HG03025 (cell line): Measurements from ENCODE around the gene SLC44A4.
A peak's percentile ranks its signal among the peaks of the same experiment; 100 is the strongest.
"Not testable (repeated sequence)": the region's sequence is repeated elsewhere in the genome, so short reads cannot be mapped to it uniquely, and the experiment has no call there.

Source experiments
- ATAC-seq: cut with Tn5 transposase; IDR thresholded peaks from one replicate; pipeline ENCODE4 v1.9.1; 2021; ENCODE audit warnings: mild to moderate bottlenecking, moderate library complexity; ENCODE audit not compliant: unreplicated experiment, low FRiP score

Gene SLC44A4

DNA sequence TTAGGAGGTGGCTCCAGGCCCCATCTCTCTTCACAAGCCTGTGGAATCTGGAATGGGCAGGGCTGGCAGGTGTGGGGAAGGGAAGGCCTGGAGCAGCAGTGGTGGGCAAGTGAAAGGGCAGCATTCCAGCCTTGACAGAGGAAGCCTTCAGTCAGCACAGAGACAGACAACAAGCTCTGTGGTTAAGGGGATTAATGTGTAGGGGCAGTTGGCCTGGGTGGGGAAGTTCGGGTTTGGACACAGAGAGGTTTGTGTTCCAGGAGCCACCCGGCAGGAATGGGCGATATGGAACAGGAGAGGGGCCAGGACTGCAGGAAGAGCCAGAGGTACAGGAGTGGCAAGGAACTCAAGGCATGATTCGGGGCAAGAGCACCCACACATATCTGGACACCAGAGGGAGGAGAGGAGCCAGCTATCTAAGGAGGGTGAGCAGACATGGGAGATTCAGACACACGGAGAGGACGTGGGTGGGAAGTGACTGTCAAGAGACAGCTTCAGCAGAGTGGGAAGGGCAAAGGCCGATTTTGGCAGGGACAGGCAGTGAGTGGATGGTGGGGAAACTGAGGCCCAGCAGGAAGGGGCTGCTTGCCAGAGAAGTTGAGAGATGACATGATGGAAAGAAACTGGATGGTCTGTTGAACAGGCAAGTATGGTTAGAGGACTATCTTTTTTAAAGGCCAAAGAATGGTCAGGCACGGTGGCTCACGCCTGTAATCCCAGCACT is 2.5 kb upstream of the SLC44A4 start:
- no peak for ATAC-seq

DNA sequence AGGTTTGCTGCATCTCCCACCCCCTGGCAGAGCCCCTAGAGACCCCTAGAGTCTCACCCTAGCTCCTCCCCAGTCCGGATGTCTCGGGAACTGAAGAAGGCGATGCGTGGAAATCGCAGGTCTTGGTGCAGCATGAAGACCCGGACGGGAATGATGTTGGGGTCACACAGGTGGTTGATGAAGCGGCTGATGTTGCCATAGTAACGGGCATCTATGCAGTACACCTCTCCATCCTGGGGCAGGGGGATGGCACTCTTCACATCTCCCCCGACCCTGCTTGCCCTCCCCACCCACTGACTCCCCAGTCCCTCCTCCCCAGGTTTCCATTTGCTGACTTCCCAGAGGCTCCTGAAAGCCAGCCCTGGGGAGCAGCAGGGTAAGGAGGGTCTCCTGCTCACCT is 1.8 kb upstream of the SLC44A4 start:
- no peak for ATAC-seq

DNA sequence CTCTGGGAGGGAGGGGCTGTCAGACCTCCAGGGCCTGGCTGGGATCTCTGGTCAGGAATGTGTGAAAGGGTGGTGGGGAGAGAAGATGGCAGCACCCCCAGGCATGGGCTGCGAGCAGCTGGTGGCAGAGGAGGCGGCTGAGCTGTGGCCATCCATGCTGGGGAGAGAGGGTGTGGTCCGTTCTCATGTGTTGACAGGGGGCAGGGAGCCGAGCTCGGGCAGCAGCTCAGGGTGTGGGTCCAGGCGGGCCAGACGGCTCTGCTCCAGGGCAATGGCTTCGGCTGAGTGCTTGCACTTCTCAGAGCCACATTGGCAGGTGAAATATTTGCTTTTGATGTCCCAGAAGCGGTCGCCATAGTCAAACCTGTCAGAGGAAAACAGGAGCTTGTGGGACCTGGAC is 1.1 kb upstream of the SLC44A4 start:
- no peak for ATAC-seq

DNA sequence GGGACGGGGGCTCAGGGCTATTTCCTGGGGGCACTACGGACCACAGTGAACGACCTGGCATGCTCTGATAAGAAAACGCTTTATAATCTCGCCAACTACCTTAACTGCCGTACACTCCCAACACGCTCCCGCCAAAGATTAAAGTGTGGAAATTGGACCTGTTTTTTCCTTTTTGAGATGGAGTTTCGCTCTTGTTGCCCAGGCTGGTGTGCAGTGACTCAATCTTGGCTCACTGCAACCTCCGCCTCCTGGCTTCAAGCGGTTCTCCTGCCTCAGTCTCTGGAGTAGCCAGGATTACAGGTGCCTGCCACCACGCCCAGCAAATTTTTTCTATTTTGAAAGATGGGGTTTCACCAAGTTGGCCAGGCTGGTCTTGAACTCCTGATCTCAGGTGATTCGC is 346 bp upstream of the SLC44A4 start:
- no peak for ATAC-seq

DNA sequence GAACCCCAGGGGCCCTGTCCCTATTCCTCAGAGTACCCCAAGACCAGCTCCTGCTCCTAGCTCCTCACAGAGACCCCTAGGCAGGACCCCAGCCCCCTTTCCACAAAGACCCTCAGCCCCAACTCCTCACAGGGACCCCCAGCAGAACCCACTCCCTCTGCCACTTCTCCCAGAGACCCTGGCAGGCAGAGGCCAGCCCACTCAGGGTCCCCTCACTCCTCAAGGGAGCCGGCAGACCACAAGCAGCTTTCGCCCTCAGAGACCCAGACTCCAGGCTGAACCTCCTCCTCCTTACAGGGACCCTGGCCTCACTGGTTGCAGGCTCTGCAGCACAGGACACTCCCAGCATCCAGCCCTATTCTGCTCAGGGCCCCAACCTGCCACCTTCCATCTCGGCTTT is 575 bp downstream of the SLC44A4 start:
- ATAC-seq = no peak

DNA sequence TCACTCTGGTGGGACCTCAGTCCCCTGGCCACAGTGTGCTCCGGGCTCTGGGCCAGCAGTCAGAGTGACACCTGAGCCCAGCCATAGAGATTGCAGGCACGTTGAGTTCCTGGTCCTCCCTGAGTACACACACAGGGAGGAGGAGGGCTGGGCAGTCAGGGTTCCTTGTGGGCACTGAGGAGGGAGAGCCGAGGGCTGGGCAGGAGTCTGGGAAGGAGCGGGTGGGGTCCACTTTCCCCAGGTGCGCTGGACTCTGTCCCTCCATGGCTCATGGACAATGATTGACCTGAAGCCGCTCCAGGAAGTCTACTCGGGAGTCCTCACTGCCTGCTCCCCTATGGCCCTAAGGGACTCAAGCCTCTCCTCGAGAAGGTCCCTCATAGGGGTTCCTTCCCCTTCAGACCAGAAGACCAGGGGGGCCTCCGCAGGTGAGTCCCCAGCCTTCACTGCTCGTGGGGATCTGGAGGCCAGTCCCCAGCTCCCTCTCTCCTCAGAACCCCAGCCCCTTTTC is 1.1 kb downstream of the SLC44A4 start:
- no peak for ATAC-seq

DNA sequence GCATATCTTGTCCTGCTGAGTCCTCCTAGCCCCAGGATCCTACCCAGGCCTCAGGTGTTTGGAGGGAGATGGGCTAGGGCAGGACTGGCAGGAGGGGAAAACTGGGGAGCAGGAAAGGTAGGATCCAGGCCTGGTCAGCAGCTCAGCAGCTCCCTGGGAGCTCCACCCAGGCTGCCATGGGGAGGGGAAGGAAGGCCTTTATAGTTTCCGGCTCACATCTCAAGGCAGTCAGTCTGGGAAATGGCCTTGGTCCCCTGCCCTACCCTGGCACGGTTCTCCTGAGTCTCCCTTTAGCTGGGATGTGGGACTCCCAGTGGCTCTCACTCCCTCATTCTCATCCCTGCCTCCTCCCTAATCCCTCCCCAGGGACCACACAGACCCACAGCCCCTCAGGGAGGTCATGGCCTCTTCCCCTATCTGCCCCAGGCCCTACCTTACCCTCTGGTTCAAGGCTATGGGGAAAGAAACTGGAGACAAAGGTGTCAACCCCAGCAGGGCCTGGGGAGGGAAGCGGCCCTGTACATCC is 1.6 kb downstream of the SLC44A4 start:
- no peak for ATAC-seq

DNA sequence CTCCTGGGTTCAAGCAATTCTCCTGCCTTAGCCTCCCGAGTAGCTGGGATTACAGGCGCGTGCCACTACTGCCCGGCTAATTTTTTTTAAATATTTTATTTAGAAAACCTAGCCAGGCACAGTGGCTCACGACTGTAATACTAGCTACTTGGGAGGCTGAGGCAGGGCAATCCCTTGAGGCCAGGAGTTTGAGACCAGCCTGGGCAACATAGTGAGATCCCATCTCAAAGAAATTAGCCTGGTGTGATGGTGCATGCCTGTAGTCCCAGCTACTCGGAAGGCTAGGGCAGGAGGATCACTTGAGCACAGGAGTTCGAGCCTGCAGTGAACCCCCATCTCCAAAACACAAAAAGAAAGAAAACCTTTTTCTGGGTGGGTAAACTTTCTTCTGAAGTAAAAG is 2.4 kb downstream of the SLC44A4 start:
- no peak for ATAC-seq

DNA sequence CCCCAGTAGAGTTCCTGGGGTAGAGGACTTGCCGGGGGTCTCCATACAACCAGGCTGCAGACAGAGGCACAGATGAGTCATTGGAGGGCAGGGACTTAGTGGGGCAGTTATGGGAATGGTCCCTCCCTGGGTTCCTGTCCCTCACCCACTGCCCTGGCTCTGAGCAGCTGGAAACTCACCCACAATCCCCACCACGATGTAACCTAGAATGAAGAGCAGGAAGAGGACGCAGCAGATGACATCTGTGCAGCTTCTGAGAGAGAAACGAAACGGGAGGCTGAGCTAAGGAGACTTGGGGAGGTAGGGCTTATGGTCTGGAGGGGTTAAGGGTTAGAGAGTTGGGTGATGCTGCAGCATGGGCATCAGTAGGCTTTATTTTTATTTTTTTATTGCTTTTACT is 2.9 kb downstream of the SLC44A4 start:
- no peak for ATAC-seq

DNA sequence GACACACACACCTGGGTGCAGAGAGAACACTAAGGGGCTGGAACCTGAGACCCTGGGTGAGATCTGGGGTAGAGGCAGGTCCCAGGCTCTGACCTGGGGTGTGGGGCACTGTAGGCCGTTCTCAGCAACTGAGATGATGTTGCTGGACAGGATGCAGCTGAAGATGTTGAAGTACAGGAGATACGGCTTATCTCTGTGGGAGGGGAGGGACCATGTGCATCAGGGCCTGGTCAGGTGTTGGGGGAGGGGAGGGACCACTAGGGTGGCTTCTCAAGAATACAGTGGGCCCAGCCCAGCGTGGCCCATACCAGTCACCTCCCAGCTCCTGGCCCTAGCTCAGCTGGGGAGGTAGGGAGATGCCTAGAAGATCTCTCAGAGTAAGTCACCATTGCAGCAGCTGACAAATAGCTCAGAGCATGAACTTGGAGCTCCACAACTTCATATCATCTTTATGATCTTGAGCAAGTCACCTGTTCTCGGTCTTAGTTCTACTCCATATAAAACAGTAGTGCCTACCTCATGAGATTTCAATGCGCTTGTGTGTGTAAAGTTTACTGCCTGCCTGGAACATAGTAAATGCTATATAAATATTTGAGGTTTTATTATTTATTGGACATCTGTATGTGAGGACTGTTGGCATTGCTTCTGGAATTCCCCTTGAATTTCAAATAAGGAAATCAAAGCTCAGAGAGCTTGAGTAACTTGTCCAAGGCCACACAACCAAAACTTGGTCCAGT is 3.8 kb downstream of the SLC44A4 start:
- ATAC-seq = no peak

DNA sequence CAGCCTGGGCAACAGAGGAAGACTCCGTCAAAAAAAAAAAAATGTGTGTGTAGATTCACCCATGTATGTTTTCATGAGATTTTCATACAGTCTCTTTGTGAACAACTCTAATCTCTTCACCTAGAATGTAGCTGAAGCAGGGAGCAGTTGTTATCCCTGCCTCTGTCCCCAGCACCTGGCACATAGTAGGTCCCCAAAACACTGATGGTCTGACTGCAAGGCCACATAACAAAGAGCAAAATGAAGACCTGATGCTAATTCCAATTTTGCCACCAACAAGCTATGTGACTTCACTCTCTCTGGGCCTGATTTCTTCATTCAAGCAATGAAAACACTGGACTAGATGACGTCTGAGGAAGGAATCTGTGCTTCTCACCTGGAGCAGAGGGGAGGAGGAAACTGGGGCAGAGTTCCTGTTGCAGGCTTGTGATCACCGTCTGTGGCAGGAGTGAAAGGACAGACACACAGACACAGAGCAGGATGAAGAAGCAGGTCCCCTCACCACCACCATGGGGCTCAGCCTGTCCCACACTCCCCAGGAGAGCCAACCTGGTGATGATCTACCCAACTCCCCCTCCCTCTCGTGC is 4.6 kb downstream of the SLC44A4 start:
- no peak for ATAC-seq

DNA sequence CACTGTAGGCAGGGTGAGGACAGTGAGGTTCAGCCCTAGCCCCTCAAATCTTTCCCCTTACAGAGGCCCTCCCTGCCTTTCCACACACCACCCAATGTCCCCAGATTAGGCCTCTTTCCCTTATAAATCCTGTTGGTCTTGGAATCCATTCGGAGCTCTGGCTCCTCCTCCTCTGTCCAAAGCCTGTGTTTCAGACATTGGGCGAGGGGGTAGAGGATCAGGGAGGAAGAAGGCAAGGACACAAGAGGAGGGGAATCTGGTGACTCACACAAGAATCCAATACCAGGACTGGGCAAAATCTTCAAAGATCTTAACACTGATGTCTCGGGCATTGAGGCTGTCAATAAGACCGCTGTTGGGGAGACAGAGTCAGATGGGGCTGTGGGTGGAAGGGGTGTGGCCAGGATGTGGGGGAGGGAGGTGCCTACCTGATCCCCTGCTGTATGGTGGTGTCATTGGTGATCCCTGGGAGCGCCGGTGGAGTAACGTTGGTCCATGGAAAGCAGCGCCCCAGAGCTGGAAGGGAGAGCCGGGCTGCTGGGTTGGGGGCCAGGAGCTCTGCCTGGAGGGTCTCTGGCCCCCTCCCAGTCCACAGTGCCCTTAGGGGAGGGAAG is 7.6 kb downstream of the SLC44A4 start:
- ATAC-seq = no peak

DNA sequence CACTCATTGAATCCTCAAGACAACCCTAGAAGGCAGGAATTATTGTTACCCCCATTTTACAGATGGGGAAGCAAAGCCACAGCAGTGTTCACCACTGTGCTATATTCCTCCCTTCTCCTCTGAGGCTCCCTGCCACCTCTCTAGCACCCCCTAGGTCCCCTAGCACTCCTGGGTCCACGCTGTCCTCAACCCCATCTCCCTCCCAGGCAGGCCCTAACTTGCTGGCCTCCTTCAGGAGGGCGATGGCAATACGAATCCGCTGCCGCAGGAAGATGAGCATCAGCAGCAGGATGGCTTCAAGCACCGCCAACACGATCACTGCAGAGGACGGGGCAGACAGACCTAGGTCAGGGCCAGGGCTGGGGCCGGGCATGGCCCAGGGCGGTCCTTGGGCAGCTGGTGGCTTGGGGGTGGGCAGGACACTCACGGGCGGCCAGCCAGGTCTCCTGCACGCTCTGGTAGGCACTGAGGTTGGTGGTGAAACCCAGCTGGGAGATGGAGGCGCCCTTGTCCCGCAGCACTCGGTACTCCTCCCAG is 8.3 kb downstream of the SLC44A4 start:
- ATAC-seq = no peak

DNA sequence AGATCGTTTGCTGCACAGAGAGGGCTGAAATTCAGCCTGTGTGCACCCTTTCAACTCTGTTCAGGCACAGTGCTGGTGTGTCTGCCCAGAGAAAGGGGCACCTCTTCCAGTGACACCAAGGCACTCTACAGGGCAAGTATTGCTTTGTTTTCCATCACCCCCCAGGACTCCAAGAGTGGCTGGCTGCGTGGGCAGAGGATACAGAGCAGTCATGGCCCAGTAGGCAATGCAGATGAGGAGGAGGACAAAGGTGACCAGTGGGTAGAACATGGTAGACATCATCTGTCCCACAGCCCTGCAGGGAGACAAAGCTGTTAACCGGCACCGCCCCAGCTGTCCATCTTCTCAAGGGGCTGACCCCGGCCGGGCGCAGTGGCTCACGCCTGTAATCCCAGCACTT is 9.5 kb downstream of the SLC44A4 start:
- no peak for ATAC-seq

DNA sequence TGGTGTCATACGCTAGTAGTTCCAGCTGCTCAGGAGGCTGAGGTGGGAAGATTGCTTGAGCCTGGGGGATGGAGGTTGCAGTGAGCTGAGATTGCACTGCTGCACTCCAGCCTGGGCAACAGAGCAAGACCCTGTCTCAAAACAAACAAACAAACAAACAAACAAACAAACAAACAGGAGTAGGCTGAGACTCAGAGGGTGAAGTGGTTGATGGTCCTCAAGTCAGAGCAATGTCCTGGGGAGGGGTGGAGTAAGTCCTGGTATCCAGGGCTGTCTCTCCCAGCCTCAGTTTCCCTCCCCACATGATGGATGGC is 10.2 kb downstream of the SLC44A4 start:
- not testable (repeated sequence) for ATAC-seq

DNA sequence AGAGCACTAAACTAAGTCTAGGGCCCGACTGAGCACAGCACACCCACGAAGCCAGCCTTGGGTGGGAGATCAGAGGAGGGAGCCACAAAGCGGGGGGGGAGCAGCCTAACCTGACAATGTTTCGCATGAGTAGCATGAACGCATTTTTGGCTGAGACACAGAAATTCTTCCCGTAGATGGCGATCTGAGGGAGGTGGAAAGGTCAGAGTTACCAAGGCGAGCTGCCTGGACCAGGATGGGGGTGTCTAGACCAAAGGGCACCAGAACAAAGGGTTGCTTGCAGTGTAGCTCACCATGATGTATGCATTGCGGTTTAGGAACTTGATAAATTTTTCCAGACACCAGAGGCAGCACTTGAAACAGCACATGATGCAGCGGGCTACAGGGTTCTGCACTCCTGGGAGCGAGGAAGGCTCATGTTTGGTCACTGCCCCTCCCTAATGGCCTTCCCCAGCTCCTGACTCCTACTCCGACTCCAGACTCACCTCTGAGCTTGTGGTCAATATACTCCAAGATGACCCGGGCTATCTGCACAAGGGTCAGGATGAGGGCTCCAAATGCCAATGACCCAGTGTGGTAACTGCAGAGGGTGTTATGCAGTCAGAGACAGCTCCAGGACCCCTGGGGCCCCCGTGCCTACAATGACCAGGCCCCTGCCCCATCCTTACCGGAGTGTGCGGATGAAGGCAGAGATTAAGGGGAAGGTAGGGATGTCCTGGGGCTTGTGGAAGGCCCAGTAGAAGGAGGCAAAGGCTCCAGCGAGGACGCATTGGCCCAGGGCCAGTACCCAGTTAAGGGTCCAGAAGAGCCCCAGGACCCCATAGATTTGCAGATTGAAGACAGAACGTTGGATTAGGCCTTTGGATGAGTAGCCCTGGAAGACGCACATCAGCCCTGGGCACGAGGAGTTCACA is 13.3 kb downstream of the SLC44A4 start:
- no peak for ATAC-seq

DNA sequence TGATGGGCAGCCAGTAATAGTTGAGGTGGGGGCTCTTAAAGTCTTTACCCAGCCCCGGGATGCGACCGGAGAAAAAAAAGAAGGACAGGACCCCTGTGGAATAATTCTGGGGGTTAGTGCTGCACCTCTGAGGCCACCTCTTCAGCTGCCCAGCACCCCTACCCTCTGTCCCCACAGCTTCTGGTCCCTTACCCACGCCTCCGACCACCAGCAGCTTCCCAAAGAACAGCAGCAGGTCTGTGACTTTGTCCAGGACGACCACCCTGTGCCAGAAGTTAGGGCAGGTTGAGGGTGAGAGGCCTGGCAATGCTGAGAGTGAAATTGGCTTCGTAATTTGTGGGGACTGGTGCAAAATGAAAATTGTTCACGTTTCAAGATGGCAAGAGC is 14.0 kb downstream of the SLC44A4 start:
- ATAC-seq = no peak

DNA sequence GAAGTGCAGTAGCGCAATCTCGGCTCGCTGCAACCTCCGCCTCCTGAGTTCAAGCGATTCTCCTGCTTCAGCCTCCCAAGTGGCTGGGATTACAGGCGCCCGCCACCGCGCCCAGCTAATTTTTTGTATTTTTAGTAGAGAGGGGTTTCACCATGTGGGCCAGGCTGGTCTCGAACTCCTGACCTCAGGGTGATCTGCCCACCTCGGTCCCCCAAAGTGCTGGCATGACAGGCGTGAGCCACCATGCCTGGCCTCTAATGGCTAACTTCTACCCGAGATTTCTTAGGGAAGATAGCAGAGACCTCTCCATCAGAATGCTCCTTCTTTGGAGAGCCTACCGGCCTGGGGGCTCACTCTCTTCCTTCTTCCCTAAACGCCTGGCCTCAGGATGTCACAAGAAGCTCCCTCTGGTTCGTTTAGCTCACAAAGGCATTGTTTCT is 14.7 kb downstream of the SLC44A4 start:
- not testable (repeated sequence) for ATAC-seq

DNA sequence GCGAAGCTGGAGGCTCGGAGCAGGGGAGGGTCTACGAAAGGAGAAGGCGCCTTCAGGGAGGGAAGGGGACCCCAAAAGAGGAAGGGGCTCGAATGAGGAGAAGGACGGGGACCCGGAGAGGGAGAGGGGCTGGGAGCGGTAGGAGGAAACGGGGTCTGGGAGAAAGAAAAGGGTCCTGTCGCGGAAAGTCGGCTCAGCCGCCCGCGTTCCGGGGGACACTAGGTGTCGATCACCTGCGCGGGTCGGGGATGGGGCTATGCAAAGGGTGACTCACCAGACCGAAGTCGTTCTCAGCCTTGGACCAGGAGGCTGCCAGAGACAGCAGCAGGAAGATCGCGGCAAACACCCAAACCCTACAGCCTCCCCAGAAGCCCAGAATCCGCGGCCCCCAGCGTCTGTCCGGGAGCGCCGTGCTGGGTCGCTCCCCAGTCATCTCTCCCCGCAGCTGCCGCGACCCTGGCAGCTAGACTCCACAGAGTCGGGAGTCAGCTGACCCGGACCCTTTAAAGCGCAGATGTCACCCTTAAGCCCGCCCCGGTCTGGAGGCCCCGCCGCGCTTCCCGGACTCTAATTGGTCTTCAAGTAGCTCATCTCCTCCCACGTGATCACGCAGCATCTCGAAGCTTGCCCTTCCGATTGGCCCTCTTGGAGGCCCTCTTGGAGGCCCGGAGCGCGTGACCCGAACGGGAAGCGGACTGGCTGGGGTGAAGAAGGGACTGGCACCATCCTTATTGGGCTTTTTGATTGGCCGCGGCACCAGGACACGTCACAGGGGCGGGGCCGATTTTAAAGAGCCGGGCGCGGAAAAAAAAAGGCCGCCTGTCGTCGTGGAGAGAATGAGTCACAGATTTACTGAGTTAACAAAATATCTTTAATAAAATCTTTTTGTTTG is 16.2 kb downstream of the SLC44A4 start, which contains the start of gene NEU1:
NEU1 (minus strand) TSS at position 478 of the 892 bp plus-strand sequence; CDS start at position 433, 45 bp downstream.
- peak; percentile 83 for ATAC-seq
